ENCODE results near the gene GOLGA8O. TPM values are rescaled to one million over a fixed set of nuclear protein-coding genes. Genes with fewer than 3 reads are reported as not detected.
A peak's percentile ranks its signal among the peaks of the same experiment; 100 is the strongest.
"Not testable (repeated sequence)": the region's sequence is repeated elsewhere in the genome, so short reads cannot be mapped to it uniquely, and the experiment has no call there.

Gene GOLGA8O
- under 1 TPM in 1 of 4 donors, not detected in 3; 0.76 TPM for total RNA-seq

- not testable (repeated sequence) for H3K4me3 ChIP-seq, H3K27me3 ChIP-seq, DNase-seq, H3K9me3 ChIP-seq, H3K4me1 ChIP-seq, H3K27ac ChIP-seq, H3K36me3 ChIP-seq
Observed at GRCh38 chr15:32455534-32455933, at the start of gene GOLGA8O. GOLGA8O (minus strand) TSS chr15:32455634; CDS start chr15:32455536, 98 bp downstream.

- DNase-seq, H3K4me3 ChIP-seq, H3K4me1 ChIP-seq, H3K27ac ChIP-seq, H3K9me3 ChIP-seq, H3K27me3 ChIP-seq, H3K36me3 ChIP-seq: not testable (repeated sequence)
Observed at GRCh38 chr15:32504152-32504811, 48.8 kb upstream of the GOLGA8O start.

GRCh38 chr15:32502946-32503345, 47.5 kb upstream of the GOLGA8O start:
- DNase-seq, H3K4me1 ChIP-seq, H3K27ac ChIP-seq, H3K27me3 ChIP-seq, H3K9me3 ChIP-seq, H3K4me3 ChIP-seq, H3K36me3 ChIP-seq: not testable (repeated sequence)

GRCh38 chr15:32492768-32493167, 37.3 kb upstream of the GOLGA8O start:
- H3K36me3 ChIP-seq, H3K4me3 ChIP-seq, H3K27me3 ChIP-seq, DNase-seq, H3K9me3 ChIP-seq, H3K4me1 ChIP-seq, H3K27ac ChIP-seq: not testable (repeated sequence)

- H3K27ac ChIP-seq, DNase-seq, H3K4me3 ChIP-seq, H3K36me3 ChIP-seq, H3K27me3 ChIP-seq, H3K4me1 ChIP-seq, H3K9me3 ChIP-seq: not testable (repeated sequence)
Observed at GRCh38 chr15:32486474-32486873, 31.0 kb upstream of the GOLGA8O start.

GRCh38 chr15:32483377-32483776, 27.9 kb upstream of the GOLGA8O start:
- not testable (repeated sequence) for H3K4me1 ChIP-seq, H3K27me3 ChIP-seq, H3K4me3 ChIP-seq, DNase-seq, H3K9me3 ChIP-seq, H3K36me3 ChIP-seq, H3K27ac ChIP-seq

GRCh38 chr15:32481683-32482082, 26.2 kb upstream of the GOLGA8O start:
- not testable (repeated sequence) for H3K27ac ChIP-seq, H3K36me3 ChIP-seq, DNase-seq, H3K27me3 ChIP-seq, H3K4me1 ChIP-seq, H3K4me3 ChIP-seq, H3K9me3 ChIP-seq

- not testable (repeated sequence) for H3K4me3 ChIP-seq, H3K9me3 ChIP-seq, DNase-seq, H3K27me3 ChIP-seq, H3K36me3 ChIP-seq, H3K4me1 ChIP-seq, H3K27ac ChIP-seq
Observed at GRCh38 chr15:32468076-32468475, 12.6 kb upstream of the GOLGA8O start.

GRCh38 chr15:32440445-32440977, 14.9 kb downstream of the GOLGA8O start:
- not testable (repeated sequence) for H3K4me1 ChIP-seq, H3K36me3 ChIP-seq, H3K9me3 ChIP-seq, H3K27ac ChIP-seq, H3K4me3 ChIP-seq, H3K27me3 ChIP-seq
- peak in 1 of 3 donors; percentile 10 for DNase-seq
- TF ChIP-seq CTCF (IDR thresholded peaks at IDR 0.05) = peak in 1 of 6 experiments; percentile 3

- not testable (repeated sequence) for H3K4me1 ChIP-seq, DNase-seq
Observed at GRCh38 chr15:32434102-32434963, 21.1 kb downstream of the GOLGA8O start.

GRCh38 chr15:32427635-32428034, 27.8 kb downstream of the GOLGA8O start:
- not testable (repeated sequence) for H3K36me3 ChIP-seq, H3K4me3 ChIP-seq, H3K27me3 ChIP-seq, H3K9me3 ChIP-seq, H3K27ac ChIP-seq, H3K4me1 ChIP-seq, DNase-seq

More at GRCh38 chr15:32434102-32434963, 21.1 kb downstream of the GOLGA8O start:
- H3K9me3 ChIP-seq, H3K27ac ChIP-seq, H3K36me3 ChIP-seq, H3K27me3 ChIP-seq, H3K4me3 ChIP-seq: not testable (repeated sequence)

- not testable (repeated sequence) for H3K9me3 ChIP-seq, H3K4me1 ChIP-seq, H3K4me3 ChIP-seq, H3K36me3 ChIP-seq, H3K27ac ChIP-seq, H3K27me3 ChIP-seq
- peak in 1 of 3 donors; percentile 36 for DNase-seq
Observed at GRCh38 chr15:32426511-32426910, 28.9 kb downstream of the GOLGA8O start.
